SK-N-MC (cell line): ENCODE measurements around the gene NR4A2.

Experiments
- DNase-seq: peaks from one replicate; pipeline ENCODE4 v3.0.0-alpha.2; 2011; ENCODE audit warnings: low read depth, low spot score
- H3K27ac ChIP-seq: fragments of 200-600 bp; sonication (generic); 2 replicates; pipeline ENCODE4 v1.5.1; 2016; ENCODE audit warnings: mixed run types
- H3K36me3 ChIP-seq: fragments of 200-600 bp; sonication (generic); 2 replicates; pipeline ENCODE4 v1.6.1; 2017; ENCODE audit warnings: antibody characterized with exemption, low read length, mixed read lengths; ENCODE audit not compliant: insufficient read depth
- H3K4me3 ChIP-seq: fragments of 200-600 bp; sonication (generic); 2 replicates; pipeline ENCODE4 v1.5.1; 2016
- H3K9ac ChIP-seq: fragments of 200-600 bp; sonication (generic); 2 replicates; pipeline ENCODE4 v1.8.0; 2017; ENCODE audit warnings: mixed run types, mixed read lengths; ENCODE audit not compliant: insufficient read length
- H3K9me3 ChIP-seq: fragments of 200-600 bp; sonication (generic); 2 replicates; pipeline ENCODE4 v1.6.1; 2017; ENCODE audit warnings: low read depth, mild to moderate bottlenecking, antibody characterized with exemption, low read length, moderate library complexity, mixed read lengths
- EZH2 ChIP-seq: fragments of 200-600 bp; sonication (generic); IDR thresholded peaks from one replicate; pipeline ENCODE4 v1.6.1; 2017; ENCODE audit warnings: antibody characterized with exemption
- FOXP2 ChIP-seq: optimal IDR thresholded peaks from 2 replicates; pipeline ENCODE3; 2011; ENCODE audit warnings: mild to moderate bottlenecking, moderate library complexity; ENCODE audit not compliant: insufficient read depth; ENCODE audit errors: extremely low read length, control extremely low read depth
- POLR2AphosphoS5 ChIP-seq: IDR thresholded peaks from 2 replicates; pipeline ENCODE4 v1.6.1; 2012; ENCODE audit warnings: mild to moderate bottlenecking, low read depth, low read length, borderline replicate concordance

The NR4A2 gene

GRCh38 chr2:156333951-156334495 lies 1.5 kb upstream of the NR4A2 start:
- H3K36me3 ChIP-seq = no peaks in the 10 kb centered on the region
- 0 out of 2 replicates have a peak overlapping the region, but pooled peaks have one; percentile 16 for H3K27ac ChIP-seq
- no peak for DNase-seq
- H3K4me3 ChIP-seq = peak overlapping the region; percentile 97
- no peak for TF ChIP-seq EZH2
- no peak for TF ChIP-seq FOXP2
- TF ChIP-seq POLR2AphosphoS5 = no peak
- peak overlapping the region; percentile 66 for H3K9ac ChIP-seq
- no peaks in the 10 kb centered on the region for H3K9me3 ChIP-seq

GRCh38 chr2:156333274-156333950 lies 891 bp upstream of the NR4A2 start:
- no peak overlapping the region for H3K27ac ChIP-seq
- DNase-seq = no peak
- H3K9me3 ChIP-seq = no peaks in the 10 kb centered on the region
- peak overlapping the region; percentile 97 for H3K4me3 ChIP-seq
- TF ChIP-seq EZH2 = no peak
- no peak for TF ChIP-seq POLR2AphosphoS5
- TF ChIP-seq FOXP2 = no peak
- H3K36me3 ChIP-seq = no peaks in the 10 kb centered on the region
- H3K9ac ChIP-seq = peak overlapping the region; percentile 66

GRCh38 chr2:156332284-156332533 lies 312 bp downstream of the NR4A2 start:
- peak overlapping the region; percentile 46 for H3K9ac ChIP-seq
- TF ChIP-seq EZH2 (no peak), POLR2AphosphoS5 (no peak), FOXP2 (no peak)
- DNase-seq = no peak
- H3K9me3 ChIP-seq = no peaks in the 10 kb centered on the region
- H3K27ac ChIP-seq = no peak overlapping the region
- peak overlapping the region; percentile 97 for H3K4me3 ChIP-seq
- no peaks in the 10 kb centered on the region for H3K36me3 ChIP-seq

GRCh38 chr2:156331572-156332283 lies 793 bp downstream of the NR4A2 start:
- peak overlapping the region; percentile 9 for H3K9ac ChIP-seq
- H3K36me3 ChIP-seq = no peaks in the 10 kb centered on the region
- no peak overlapping the region for H3K27ac ChIP-seq
- DNase-seq = no peak
- H3K9me3 ChIP-seq = no peaks in the 10 kb centered on the region
- TF ChIP-seq POLR2AphosphoS5 = no peak
- no peak for TF ChIP-seq FOXP2
- TF ChIP-seq EZH2 = no peak
- H3K4me3 ChIP-seq = peak overlapping the region; percentile 97

- Histone ChIP-seq H3K9ac (no peak overlapping the region), H3K9me3 (no peaks in the 10 kb centered on the region), H3K27ac (no peak overlapping the region), H3K4me3 (no peak overlapping the region), H3K36me3 (no peaks in the 10 kb centered on the region)
- TF ChIP-seq FOXP2 = no peak
- no peak for TF ChIP-seq EZH2
- no peak for TF ChIP-seq POLR2AphosphoS5
- DNase-seq = no peak
These were observed 2.4 kb downstream of the NR4A2 start for GRCh38 chr2:156329927-156330726.

- Histone ChIP-seq H3K27ac (no peak overlapping the region), H3K9ac (no peak overlapping the region), H3K9me3 (no peaks in the 10 kb centered on the region), H3K4me3 (no peak overlapping the region), H3K36me3 (no peaks in the 10 kb centered on the region)
- no peak for DNase-seq
- TF ChIP-seq POLR2AphosphoS5 (no peak), EZH2 (no peak), FOXP2 (no peak)
These were observed 3.2 kb downstream of the NR4A2 start for GRCh38 chr2:156329031-156329926.

- H3K4me3 ChIP-seq = no peak overlapping the region
- TF ChIP-seq POLR2AphosphoS5 (no peak), EZH2 (no peak), FOXP2 (no peak)
- H3K27ac ChIP-seq = no peak overlapping the region
- no peaks in the 10 kb centered on the region for H3K36me3 ChIP-seq
- H3K9ac ChIP-seq = no peak overlapping the region
- no peak for DNase-seq
- H3K9me3 ChIP-seq = no peaks in the 10 kb centered on the region
These were observed 4.5 kb downstream of the NR4A2 start for GRCh38 chr2:156327835-156328695.
